Activated CD4-positive, CD25-positive, alpha-beta regulatory T cell treated with anti-CD3 and anti-CD28 coated beads, Interleukin-2, amount 50 U/mL, for 16 hours (primary cell): ENCODE data around the gene FSCN2.
A peak's percentile ranks its signal among the peaks of the same experiment; 100 is the strongest.

Source experiments
- DNase-seq: peaks from one replicate; pipeline ENCODE4 v3.0.0-alpha.2; 2020; ENCODE audit warnings: low read depth, low spot score

The FSCN2 gene

GRCh38 chr17:81527591-81528383 lies at the start of gene FSCN2:
FSCN2 (plus strand) TSS chr17:81528377; CDS start chr17:81528532, 155 bp downstream.
- DNase-seq: no peak

- no peak for DNase-seq
Observed at GRCh38 chr17:81479175-81480071, 48.8 kb upstream of the FSCN2 start.

GRCh38 chr17:81480140-81481072 lies 47.8 kb upstream of the FSCN2 start:
- no peak for DNase-seq

DNA sequence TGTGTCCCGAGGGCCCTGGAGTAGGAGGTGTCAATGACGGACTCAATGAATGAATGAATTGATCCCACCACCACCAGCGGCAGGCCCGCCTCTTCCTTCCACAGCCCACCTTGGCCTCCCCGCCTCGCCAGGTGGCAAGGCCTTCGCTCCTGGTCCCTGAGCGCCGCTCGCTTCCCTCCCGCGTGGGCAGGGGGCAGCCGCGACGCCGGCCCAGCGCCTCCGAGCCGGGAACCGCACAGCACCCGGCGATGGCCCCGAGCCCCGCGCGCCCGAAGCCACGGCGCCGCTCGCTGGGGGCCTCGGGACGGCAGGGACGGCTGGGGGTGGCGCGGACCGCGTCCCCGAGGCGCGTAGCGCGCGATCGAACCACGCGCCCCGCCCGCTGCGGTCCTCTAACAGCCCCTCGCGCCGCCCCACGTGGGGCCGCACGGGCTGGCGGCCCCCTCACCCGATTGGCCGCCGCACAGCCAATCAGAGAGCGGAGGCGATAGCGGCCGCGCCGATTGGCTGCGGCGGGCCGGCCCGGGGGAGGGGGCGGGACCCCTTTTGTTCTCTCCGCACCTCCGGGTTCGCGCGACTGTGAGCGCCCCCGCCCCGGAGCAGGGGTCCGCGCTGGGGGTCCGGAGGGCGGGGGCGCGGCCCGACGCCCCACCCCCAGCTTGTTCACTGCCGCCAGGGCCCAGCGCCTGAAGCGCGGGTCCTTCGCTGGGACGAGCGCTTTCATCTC lies 46.9 kb upstream of the FSCN2 start:
- no peak for DNase-seq

- DNase-seq: no peak
Observed at GRCh38 chr17:81481815-81482505, 46.2 kb upstream of the FSCN2 start.

GRCh38 chr17:81482673-81483072 lies 45.5 kb upstream of the FSCN2 start:
- DNase-seq: no peak

DNA sequence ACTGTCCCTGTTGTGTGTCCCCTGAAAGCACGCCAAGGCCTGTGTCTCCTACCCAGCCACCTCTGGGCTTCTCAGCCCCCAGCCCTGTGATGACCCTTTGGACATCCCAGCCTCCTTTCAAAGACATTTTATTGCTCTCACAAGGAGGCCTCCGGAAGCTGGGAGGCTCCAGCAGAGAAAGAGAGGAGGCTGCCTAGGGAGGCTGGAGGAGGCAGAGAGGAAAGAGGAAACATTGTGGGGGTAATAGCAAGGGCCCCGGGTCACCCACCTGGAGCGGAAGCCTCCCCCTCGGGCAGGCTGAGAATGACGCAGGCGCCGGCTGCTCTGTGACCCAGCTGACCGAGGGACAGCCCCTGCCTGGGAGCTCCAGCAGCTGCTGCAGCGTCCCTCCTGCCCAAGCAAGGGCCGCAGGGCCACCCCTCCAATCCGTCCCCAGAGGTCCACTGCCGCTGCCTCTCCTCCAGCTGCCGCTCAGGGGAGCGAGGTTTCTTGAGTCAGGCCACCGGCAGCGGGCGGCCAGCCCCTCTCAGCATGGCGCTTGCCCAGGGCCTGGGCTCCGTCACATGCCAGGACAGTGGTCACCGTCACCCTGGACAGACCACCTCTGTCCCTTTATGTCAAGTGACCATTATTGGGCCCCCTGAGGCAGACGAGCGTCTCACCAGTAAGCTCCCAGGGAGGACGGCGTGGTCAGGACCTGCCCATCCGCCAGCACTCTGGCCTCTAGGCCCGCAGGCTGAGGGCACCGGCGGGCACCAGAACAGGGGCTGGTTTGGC lies 44.9 kb upstream of the FSCN2 start:
- no peak for DNase-seq

- DNase-seq: no peak
Observed at GRCh38 chr17:81483862-81484194, 44.3 kb upstream of the FSCN2 start.

- DNase-seq: peak; percentile 71
Observed at GRCh38 chr17:81484195-81484979, 43.8 kb upstream of the FSCN2 start.

- DNase-seq: no peak
Observed at GRCh38 chr17:81486199-81486810, 41.9 kb upstream of the FSCN2 start.

GRCh38 chr17:81487089-81487486 lies 41.1 kb upstream of the FSCN2 start:
- no peak for DNase-seq

- peak; percentile 68 for DNase-seq
Observed at GRCh38 chr17:81487487-81488275, 40.5 kb upstream of the FSCN2 start.

GRCh38 chr17:81488276-81488860 lies 39.8 kb upstream of the FSCN2 start:
- DNase-seq: no peak

DNA sequence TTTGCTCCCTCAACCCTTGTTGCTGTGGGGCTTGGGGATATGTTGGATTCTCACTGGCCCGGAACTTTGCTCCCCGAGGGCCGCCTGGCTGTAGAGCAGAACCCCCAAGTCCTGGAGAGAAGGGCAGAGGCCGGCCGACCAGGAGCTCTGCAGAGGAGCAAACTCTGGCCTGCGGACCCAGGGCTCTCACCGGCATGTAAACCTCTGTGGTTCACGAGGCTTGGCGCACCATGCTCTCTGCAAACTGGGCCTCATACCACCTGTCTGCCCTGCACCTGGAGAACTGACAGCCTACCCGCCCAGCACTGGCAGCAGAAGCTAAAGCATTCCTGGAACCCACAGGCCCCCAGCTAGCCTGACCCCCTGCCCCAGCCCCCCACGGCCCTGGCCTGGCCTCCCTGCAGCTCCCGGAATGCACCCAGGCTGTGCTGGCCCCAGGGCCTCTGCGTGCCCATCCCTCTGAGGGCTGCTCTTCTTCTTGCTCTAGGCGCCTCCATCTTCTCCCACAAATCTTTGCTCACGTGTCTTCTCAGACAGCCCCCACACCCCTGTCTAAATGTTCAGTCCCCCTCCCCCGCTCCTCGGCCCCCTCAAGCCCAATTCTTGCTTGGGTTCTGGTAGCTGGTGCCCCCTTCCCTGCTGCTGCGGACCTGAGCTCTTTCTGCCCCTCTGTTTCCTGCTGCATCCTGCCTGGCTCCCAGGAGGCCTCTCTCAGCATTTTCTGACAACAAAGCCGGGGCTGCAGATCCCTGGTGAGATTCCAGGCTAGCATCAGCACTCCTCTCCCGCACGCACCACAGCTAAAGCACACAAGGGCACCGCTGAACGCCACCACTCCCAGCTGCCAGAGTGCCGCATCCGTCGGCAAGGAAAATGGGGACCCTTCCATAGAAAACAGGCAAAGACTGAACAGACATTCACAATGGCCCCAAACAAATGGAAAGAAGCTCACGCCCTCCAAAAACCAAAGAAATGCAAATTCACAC lies 38.9 kb upstream of the FSCN2 start:
- no peak for DNase-seq

DNA sequence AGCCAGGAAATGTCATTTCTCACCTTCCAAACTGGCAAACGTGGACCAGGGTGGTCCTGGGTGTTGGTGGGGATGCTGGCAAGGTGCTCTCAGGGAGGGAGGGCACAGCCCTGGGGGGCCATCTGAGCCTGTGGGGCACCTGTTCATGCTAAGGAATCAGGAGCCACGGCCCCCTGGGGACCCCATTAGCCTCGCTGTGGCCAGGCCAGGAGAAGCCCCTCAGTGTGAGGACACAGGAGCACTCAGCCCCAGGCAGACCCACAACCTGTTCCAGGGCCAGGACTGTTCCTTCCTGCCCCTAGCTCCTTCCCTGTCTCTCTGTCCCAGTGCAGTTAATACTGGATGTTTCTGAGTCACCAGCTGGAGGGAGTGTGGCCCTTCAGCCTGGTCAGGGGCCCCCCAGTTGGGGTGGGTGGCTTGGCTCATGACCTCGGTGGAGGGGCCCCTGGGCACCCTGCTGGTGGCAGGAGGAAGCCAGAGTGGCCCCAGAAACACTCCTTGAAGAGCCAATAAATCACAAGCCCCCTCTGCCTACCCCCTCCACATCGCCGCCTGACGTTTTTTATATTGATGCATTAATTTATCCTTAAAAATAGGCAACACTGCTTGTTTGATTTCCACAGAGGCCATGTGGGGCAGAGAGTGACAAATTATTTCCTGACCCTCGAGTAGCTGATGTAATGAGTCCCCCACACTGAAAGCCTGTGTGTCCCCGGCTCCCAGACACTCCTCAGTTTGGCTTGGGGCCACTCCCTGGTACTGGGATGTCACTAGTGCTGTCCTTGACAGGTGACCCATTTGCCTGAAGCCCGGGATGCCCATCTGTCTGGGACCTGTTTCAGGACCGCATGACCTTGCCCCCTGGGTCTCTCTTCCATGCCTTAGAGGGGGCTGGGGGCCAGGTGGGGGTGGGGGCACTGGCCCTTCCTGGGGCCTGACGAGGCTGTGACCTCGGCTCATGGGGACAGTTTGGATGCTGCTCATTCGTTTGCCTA lies 37.9 kb upstream of the FSCN2 start:
- no peak for DNase-seq
